Measurements from ENCODE around the gene GRID1.
"Not testable (repeated sequence)": the region's sequence is repeated elsewhere in the genome, so short reads cannot be mapped to it uniquely, and the experiment has no call there.

The GRID1 gene

GRCh38 chr10:86246279-86246940 is 120.2 kb downstream of the GRID1 start:
- no peak for DNase-seq

DNA sequence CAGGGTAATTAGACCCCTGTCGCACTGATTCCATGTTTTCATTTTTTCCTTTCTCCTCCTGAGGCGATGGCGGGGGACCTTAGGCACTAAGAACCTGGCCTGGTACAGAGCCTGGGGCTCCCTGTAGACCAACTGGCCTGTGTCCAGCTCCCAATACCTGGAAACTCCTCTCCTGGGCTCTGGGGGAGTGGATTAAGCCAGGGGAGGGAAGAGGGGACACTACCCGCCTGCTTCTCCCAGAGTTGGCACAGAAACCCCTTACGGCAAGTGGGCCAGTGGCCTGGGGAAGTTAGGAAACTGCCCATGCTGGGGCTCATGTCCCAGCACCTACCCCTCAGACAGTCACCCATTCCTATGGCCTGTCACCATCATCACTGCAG is 121.6 kb downstream of the GRID1 start:
- DNase-seq, result no peak

- DNase-seq, result no peak
Observed at GRCh38 chr10:86244297-86245014, 122.1 kb downstream of the GRID1 start.

DNA sequence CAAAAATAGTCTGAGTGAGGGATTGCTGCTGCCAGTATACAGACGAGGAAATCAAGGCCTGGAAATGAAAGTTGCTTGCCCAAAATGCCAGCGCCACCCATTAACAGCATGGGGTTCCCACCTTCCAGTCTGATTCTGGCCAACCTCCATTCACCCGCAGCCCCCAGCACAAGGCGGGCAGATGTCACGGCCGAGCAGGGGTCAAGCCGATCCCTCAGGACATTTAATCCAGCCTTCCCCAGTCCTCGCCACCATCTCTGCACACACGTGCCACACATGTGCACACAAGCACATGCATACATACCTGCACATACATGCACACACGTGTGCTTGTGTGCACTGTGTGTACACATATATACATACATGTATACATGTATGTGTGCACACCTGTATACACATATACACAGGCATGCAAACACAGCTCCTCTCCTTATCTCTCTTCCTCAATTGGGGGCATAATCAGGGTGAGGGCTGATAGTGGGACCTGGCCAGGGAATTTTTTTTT is 122.9 kb downstream of the GRID1 start:
- no peak for DNase-seq

GRCh38 chr10:86242761-86243160 is 123.8 kb downstream of the GRID1 start:
- no peak for DNase-seq

GRCh38 chr10:86238089-86238488 is 128.5 kb downstream of the GRID1 start:
- DNase-seq, result not testable (repeated sequence)

- no peak for DNase-seq
Observed at GRCh38 chr10:86234541-86235270, 131.9 kb downstream of the GRID1 start.

GRCh38 chr10:86234107-86234506 is 132.5 kb downstream of the GRID1 start:
- DNase-seq, result no peak

- no peak for DNase-seq
Observed at GRCh38 chr10:86233131-86233530, 133.5 kb downstream of the GRID1 start.

GRCh38 chr10:86232644-86233043 is 134.0 kb downstream of the GRID1 start:
- no peak for DNase-seq

DNA sequence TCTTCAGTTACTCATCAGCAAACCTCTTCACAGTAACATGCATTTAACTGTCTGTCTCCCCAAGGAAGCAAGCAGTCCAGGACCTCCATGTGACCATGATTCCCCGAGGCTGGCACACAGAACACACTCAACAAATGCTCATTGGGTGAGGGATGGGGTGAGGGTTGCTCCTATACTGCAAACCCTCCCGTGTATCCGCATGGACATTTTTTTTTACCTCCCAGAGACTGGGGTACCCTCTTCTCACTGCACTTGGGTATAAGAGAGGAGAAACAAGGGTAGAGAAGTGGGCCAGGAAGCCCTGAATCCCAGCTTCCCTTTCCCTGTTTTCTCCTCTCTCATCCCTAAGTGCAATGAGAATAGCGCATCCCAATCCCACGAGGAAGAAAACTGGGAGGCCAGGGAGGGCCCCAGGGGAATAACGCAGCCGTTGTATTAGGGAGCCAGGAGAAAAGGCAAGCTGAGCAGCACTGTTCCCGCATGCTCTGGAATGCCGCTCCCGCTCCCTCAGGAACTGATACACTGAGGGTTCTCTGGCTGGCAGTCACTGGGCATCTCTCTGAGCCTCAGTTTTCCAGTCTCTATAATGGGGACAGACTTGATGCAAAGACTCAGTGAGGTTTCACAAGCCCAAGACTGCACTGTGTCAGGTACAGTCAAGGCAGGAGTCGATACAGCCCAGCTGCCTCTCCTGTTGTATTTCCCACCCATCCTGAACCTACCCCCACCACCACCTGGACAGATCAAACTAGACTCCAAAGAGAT is 134.6 kb downstream of the GRID1 start:
- DNase-seq, result no peak

DNA sequence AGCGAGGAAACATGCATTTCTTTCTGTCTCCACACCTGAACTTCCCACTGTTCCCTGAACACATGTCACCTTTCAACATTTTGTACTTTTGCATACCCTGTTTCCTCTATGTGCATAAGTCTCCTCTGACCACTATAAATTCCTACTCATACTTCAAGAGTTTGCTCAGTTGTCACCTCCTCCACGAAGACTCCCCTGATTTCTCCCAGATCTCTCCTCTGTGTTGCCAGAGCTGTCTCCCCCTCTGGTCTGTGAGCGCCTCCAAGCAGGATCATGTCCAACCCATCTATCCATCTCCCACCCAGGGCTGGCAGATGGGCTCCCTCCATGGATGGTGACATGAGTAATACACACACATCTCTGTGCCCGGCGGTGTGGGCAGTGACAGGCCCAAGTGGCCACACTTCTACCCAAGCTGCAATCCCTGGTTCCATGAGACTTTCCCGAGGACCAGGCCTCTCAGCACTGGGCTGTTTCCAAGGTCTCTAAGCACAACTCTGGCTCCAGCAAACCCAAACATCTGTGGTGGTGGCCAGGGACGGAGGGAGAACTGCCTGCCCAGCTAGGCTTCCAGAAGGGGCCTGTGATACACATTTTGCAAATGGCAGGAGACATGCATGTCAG is 135.9 kb downstream of the GRID1 start:
- no peak for DNase-seq

- no peak for DNase-seq
Observed at GRCh38 chr10:86229811-86230556, 136.6 kb downstream of the GRID1 start.

- no peak for DNase-seq
Observed at GRCh38 chr10:86229376-86229775, 137.2 kb downstream of the GRID1 start.

DNA sequence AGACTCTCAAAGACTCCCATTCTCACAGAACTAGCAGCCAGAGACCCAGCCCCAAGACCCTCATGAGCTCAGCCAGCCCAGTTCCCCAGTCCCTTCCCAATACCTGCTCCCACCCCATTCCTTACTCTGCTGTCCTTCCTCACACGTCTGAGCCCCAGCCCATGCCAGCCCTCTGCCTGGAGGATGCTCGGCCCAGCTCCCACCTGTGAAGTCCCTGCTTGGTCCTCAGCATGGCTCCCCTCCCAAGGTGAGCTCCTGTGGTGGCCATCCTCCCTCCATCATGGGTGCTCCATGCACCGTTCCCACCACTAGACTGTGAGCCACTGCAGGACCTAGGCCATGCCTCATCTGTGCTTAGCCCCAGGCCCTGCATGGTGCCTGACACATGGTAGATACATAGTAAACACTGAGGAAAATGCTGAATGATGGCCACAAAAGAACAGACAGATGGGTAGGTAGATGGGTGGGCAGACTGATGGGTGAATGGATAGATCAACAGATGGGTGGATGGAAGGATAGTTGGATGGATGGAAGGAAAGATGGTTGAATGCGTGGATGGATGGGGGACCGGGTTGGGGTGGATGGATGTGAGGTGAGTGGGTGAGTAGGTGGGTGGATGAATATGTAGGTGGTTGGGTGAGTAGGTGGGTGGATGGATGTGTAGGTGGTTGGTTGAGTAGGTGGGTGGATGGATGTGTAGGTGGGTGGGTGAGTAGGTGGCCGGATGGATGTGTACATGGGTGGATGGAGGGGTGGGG is 138.9 kb downstream of the GRID1 start:
- no peak for DNase-seq

DNA sequence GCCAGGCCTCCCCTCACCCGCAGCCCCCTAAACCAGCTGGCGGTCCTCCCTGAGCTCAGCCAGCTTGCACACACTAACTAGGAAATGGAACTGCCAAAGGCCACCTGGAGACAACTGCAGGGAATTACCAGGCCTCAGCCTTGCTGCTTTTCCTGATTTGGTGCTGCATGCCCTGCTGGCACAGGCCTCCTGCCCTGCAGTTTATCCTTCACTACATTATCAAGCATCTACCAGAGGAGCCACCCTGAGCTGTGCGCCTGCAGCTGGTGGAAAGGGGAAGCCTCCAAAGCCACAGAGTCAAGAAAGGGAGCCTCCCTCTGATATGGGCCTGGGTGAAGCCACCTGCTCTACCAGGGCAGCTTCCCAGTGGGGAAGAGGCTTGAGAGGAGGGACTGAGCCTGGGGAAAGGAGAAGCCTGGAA is 139.8 kb downstream of the GRID1 start:
- peak; percentile 3 for DNase-seq

- DNase-seq, result no peak
Observed at GRCh38 chr10:86226016-86226415, 140.6 kb downstream of the GRID1 start.

- no peak for DNase-seq
Observed at GRCh38 chr10:86225103-86225782, 141.4 kb downstream of the GRID1 start.

DNA sequence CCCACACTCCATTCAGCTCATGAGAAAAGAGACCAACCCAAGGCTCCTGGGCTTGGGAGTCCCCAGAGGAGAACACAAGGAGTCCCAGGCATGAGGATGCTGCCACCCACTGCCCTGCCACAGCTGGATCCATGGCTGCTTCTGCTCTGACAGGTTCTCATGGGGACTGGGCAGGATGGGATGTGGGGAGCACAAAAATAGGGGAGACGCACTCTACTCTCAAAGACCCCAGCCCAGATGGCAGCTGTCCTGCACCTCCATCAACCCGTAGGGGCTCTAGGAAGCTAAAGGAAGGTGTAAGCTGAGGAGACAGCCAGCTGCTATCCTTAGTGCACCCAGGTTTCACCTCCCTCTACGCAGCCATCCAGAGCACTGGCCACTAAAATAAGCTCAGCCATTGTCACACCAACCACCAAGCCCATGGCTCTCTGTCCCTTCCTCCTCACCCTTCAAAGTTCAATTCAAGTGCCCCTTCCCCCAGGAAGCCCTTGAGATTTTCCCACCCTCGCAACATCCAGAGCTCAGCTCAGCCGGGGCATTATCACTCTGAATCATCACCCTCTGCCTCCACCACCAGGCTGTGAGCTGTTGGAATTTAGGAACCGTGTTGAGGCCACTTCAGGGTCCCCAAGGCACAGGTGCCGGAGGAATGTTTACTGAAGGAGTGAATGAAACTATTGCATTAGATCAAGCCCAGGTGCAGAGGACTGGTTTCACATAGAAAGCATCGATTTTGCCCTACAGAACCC is 142.1 kb downstream of the GRID1 start:
- DNase-seq, result no peak

GRCh38 chr10:86223256-86223655 is 143.3 kb downstream of the GRID1 start:
- DNase-seq, result no peak
